PFSK-1 (cell line): ENCODE measurements around the gene PTPRN2.

ENCODE experiments used
- FOXP2 ChIP-seq: optimal IDR thresholded peaks from 2 replicates; pipeline ENCODE3; 2011; ENCODE audit warnings: borderline replicate concordance, control low read depth, inconsistent platforms; ENCODE audit not compliant: insufficient read depth; ENCODE audit errors: extremely low read length, extremely low read depth
- POLR2AphosphoS5 ChIP-seq: IDR thresholded peaks from 2 replicates; pipeline ENCODE4 v1.6.1; 2012; ENCODE audit warnings: low read depth, mild to moderate bottlenecking, control low read depth, low read length, moderate library complexity
- SIN3A ChIP-seq: IDR thresholded peaks from 2 replicates; pipeline ENCODE4 v1.6.1; 2012; ENCODE audit warnings: mild to moderate bottlenecking, low read length, moderate library complexity, borderline replicate concordance; ENCODE audit not compliant: insufficient read depth
- TAF1 ChIP-seq: IDR thresholded peaks from 2 replicates; pipeline ENCODE4 v1.6.1; 2012; ENCODE audit warnings: low read length, control low read depth, borderline replicate concordance; ENCODE audit not compliant: insufficient read depth
- TF ChIP-seq, protein P1 (sequence below), 2 experiments: IDR thresholded peaks; 2 replicates each; pipeline versions ENCODE4 v1.6.1 to v1.8.0; 2011 to 2012; ENCODE audit warnings: low read depth in 2 of 2, low read length in 2 of 2, control low read depth in 1 of 2, inconsistent platforms in 1 of 2, mild to moderate bottlenecking in 1 of 2, moderate library complexity in 1 of 2; ENCODE audit not compliant: insufficient read depth in 1 of 2

DNA sequence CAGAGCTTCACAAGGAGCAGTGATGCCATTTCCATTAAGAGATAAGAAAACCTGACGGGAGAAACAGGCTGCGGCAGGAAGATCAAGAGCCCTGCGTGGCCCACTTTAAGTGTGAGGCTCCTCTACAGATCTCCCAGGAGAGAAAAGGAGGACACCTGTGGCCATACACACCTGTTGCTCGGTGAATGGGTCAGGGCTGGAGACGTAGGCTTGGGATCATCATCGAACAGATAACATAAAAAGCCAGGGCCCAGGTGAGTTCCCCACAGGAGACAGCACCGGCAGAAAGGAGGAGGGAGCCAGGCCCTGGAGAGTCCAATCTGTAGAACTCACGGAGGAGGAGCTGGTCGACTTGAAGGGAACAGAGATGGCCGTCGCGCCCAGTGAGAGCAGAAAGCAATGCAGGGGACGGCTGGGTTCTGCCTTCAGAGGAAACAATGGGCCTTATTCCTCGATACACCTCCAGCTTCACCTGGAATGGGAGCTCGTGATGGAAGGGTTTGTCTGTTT lies 694.0 kb downstream of the PTPRN2 start:
- TF ChIP-seq SIN3A, result no peak
- no peak for TF ChIP-seq POLR2AphosphoS5
- no peak for TF ChIP-seq TAF1
- TF ChIP-seq, protein P1, sequence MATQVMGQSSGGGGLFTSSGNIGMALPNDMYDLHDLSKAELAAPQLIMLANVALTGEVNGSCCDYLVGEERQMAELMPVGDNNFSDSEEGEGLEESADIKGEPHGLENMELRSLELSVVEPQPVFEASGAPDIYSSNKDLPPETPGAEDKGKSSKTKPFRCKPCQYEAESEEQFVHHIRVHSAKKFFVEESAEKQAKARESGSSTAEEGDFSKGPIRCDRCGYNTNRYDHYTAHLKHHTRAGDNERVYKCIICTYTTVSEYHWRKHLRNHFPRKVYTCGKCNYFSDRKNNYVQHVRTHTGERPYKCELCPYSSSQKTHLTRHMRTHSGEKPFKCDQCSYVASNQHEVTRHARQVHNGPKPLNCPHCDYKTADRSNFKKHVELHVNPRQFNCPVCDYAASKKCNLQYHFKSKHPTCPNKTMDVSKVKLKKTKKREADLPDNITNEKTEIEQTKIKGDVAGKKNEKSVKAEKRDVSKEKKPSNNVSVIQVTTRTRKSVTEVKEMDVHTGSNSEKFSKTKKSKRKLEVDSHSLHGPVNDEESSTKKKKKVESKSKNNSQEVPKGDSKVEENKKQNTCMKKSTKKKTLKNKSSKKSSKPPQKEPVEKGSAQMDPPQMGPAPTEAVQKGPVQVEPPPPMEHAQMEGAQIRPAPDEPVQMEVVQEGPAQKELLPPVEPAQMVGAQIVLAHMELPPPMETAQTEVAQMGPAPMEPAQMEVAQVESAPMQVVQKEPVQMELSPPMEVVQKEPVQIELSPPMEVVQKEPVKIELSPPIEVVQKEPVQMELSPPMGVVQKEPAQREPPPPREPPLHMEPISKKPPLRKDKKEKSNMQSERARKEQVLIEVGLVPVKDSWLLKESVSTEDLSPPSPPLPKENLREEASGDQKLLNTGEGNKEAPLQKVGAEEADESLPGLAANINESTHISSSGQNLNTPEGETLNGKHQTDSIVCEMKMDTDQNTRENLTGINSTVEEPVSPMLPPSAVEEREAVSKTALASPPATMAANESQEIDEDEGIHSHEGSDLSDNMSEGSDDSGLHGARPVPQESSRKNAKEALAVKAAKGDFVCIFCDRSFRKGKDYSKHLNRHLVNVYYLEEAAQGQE (IDR thresholded peaks at IDR 0.05; ENCODE audit: insufficient read depth in 1 of 2, low read depth in 2 of 2, low read length in 2 of 2), result no peak
- no peak for TF ChIP-seq FOXP2
